AG20443 (cell line): ENCODE measurements around the gene WASF3.

Experiments used
- DNase-seq: peaks from one replicate; pipeline ENCODE4 v3.0.0; 2012; ENCODE audit warnings: low spot score, mixed read lengths

Gene WASF3

DNA sequence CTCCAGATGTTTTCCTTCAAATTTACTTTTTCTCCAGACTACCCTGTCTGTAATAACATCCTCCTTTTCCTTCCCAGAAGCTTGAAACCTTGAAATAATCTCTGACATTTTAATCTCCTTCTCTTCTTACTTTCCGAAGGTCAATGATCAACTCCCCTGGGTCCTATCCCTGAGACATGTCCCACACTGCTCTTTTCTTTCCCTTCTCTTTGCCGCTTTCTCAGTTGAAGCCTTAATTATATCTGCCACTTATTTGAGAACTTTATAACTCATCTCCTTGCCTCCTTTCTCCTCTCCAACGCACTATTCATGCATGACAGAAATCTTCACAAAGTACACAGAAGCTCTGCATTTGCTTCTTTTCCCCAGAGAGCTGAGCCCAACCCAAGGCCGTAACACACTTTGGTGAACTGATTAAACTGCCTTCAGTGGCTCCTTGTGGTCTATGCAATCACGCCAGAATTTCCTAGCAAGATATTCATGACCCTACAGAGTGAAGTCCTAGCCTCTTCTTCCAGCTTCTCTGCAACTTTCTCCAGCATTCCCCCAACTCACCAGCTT is 9.2 kb upstream of the WASF3 start:
- no peak for DNase-seq

DNA sequence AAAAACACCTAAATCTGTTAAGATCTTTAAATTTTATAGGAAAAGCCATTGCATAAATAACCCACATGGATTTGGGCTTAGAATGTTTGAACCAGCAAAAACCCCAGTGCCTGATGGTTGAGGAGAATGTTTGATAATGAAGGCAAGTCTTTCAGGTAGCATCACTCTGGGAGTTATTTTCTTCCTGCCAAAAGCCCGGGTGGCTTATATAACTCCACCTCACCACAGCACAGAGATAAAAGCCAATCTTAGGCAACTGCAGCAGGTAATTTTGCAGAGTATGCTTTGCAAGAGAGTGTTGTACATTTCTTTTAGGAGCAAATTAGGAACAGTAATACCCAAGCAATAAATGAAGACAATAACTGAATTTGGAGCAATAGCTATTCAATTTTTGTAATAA is 7.8 kb upstream of the WASF3 start:
- DNase-seq = no peak

DNA sequence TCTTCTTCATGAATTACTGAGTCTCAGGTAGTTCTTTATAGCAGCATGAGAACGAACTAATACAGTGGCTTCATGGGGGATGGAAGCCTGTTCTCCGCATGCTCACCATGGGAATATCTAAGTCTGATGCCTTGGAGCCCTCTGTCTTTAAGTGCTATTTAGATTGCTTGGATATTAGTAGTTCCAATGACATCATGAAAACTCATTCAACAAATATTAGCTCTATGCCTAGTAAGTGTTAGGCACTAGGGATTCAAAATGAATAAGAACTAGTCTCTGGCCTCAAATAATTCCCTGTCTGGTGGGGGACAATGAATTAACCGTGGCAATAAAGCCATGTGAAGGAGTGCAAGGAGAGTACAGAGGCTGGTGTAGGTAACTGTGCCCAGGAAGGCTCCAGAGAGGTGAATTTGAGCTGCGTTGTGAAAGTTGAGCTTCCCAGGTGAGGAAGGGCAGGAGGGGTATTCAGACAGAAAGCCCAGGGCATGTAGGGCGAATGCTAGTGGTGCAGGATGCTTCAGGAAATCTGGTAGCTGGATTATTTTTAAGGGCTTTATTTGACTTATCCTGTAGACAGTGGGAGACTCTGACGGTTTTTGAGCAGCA is 6.1 kb upstream of the WASF3 start:
- no peak for DNase-seq

DNA sequence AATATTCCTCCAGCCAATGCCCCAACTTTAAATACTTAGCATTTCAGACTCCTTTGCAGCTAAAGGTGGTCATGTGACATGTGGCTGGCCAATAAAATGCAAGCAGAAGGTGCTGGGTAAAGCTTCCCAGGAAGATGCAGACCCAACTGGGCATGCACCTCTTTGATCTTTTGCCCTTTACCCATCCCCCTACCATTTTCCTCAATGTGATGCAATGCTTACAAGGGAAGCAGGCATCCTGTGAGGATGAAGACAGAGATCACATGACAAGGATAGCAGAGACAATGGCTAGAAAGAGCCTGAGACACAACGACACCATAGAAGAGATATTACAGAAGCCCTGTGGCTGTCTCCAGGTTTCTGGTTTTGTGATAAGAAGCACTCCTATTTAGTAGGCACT is 2.1 kb upstream of the WASF3 start:
- DNase-seq = no peak

DNA sequence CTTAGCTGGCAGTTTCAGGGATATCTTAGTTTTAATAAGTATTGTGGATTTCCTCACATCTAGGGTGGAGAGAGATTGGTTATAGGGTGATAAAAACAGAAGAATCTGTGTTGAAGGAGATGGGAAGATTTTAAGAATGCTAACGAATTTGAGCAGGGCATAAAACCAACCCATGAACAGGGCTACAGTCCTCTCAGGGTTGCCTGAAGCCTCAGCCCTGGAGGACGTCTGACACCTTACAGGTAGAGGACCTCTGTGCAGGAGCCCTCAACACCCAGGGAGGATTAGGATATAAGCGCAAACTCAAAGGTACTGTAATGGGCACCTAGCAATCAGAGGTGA is 461 bp upstream of the WASF3 start:
- no peak for DNase-seq

DNA sequence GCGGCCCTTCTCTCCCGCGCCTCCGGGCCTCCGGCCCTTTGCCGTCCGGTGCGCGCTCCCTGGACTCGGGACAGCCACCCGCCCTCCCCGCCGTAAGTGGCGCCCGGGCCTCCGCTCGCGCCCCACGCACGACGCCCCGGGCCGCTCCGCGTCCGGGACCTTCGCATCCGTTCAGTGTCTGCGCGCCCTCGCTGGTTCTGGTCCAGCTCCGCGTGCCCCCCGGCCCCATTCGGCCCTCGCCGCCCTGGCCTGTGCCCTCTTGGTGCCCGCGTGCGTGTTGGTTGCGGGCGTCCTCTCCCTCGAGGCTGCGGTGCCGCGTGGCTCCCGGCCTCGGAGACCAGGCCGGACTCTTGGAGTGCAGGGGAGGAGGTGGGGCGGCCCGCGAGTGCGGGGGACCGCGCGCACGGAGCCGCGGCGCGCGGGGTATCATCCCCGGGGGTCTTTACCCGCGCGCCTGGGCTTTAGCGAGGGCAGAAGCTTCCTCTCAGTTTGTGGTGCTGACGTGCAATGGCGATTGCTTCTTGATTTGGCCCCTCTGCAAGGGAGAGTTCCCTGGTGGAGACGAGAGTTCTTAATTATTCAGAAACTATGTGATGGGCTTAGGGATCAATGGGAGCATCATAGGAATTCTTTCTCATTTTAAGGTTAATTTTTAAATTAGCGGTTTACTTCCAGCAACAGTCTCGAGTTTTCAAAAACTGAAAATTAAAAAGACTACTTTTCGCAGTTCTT is 757 bp downstream of the WASF3 start:
- DNase-seq = peak; percentile 40

DNA sequence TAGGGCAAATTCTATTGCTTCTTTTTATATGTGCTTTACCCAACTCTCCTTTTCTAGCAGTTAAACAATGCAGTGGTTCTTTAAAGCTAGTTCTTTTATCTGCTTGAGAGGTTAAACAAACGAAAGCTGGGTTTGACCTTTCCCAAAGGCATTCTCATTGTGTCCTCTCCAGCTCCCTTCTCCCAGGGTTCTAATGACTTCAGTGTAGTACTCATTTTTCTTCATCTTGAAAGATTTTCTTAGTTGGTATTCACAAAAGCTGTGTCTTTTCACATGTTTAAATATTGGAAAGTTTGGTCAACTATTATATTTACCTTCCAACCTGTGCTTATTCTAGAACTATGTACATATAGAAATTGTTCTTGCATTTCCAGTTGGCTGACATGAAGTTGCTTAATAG is 1.5 kb downstream of the WASF3 start:
- no peak for DNase-seq

DNA sequence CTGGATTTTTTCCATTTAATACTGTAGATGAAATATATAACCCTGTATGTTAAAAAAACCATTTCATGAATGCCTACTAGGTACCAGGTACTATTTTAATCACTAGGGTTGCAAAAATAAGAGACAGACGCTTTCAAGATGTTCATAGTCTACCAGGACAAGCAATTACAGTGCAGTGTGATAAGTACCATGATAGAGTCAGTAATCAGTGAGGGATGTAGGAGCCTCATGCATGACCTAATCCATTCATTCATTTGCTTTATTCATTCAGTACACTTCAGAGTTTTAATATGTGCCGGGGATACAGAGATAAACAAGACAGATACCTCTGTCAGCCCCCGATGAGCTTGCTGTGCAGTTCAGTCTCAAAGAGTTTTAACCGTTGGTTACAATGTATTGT is 3.0 kb downstream of the WASF3 start:
- DNase-seq = no peak

DNA sequence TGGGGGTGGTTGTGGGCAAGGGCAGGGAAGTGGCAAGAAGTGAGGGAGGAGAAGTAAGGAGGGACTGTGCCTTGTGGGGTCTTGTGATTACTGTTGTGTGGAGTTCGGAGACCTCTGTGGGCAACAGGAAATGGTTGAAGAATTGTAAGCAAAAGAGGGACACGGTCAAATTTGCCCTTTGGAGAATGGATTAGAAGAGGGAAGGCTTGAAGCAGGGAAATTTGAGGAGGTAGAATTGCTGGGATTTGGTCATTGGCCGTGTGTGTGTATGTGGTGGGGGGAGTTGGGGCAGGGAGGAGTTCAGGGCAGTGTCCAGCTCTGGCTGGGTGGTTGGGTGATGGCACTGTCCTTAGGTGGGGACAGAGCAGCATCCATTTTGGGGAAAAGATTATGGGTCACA is 3.6 kb downstream of the WASF3 start:
- DNase-seq = no peak

DNA sequence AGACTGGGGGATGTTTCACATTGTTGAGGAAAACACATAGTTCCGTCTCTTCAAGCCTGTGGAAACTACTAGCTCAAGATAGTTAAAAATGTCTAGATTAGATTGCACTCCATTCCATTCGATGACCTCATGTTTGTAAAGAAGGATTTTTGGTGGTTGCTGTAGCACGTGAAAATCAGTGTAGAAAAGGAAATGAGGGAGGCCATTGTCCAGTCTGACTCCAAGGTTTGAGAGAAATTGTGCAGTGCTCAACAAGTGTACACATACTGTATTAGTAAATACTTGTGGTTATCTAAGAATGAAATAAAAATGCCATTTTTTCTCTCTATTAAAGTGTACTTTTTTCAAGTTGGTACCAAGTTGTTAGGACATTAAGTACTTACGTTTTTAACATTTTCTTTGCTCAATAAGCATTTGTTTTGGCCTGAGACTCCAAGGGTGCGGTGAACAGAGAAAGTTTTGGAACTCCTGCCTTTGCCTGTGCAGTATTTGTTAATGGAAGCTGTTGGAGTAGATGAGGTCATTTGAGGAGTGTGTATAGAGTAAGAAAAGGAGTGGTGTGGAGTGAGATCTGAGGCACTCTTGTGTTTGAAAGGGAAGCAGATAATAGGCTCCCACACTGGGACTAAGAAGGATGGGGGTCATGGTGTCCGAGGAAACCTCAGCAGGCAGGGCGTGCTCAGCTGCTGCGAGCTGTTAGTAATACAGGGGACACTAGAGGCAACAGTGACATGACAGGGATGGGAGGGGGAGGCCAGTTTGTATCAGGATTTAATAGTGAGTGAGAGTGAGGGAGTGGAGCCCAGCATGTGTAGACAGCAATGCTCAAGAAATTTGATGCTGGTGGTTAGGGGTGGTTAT is 4.4 kb downstream of the WASF3 start:
- peak; percentile 66 for DNase-seq

DNA sequence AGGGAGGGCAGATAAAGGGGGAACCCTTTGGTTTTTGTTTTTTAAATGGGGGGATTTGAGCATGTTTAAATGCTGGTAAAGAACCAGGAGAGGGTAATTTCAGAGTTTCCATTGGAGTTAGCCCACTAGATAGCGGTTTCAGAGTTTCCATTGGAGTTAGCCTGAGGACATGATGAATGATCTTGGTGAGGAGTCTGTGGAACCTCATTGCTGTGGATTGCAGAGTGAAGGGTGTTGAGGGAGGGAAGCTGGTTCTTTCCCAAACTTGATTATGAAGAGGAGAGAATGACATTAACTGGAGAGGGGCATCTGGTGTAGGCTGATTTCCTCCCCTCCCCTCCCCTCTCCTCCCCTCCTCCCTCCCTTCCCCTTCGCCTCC is 5.0 kb downstream of the WASF3 start:
- DNase-seq = peak; percentile 14

DNA sequence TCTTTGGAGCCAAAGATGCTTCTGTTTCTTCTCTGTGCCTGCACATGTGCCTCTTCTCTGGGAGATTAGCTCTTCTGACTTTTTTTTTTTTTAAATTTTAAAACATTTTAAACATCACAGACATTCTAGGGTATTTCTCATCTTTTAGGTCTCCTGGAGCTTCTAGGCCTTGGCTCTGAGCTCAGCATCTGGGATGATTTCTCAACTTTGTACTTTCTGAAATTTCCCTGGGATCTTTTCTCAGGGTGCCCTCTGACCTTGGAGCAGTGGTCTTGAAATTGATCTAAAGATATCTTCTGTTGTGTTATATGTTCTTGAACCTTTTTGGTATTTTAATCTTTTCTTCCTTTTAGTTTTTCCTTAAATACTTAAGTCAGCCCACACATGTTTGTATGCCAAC is 6.2 kb downstream of the WASF3 start:
- no peak for DNase-seq

DNA sequence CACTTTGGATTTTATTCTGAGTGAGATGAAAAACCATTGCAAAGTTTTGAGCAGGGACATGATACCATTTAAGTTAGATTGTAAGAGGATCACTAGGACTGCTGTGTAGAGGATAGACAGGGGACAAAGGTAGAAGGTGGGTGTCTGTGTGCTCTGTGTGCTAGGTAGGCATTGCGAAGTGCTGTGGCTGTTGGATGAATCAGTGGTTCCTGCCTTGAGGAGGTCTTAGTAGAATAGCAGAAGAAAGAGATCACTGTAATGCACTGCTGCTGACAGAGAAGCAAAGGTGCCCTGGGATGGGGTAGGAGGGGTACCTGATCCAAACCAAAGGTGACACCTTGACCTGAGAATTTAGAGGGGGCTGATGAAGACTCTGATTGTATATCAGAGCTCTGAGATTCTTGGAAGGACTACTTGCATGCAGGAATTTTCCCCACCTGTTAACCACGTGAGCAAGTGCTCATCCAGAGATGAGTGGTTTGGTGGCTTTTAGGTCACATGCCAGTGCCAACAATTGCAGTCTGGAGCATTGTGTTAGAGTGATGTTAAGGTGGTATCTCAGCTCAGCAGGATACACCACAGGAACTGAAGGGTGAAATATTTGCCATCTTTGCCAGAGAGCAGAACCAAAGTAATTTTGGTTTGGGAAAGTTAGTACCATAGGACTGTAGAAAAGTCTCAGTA is 10.8 kb downstream of the WASF3 start:
- no peak for DNase-seq

DNA sequence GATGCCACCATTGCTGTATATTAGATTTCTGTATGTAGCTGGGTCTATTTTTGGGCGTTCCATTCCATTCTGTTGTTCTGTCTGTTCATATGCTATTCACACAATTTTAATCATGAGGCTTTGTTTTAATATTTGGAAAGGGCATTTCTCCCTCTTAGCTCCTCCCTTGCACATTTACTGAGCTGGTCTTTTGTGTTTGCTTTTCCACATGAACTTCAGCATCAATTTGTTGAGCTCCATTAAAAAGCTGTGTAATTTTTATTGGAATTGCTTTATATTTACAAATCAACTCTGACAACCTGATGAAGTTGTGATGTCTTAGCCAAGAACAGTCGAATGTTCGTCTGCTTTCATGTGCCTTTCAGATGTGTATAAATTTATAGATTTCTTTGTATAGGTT is 14.0 kb downstream of the WASF3 start:
- no peak for DNase-seq

DNA sequence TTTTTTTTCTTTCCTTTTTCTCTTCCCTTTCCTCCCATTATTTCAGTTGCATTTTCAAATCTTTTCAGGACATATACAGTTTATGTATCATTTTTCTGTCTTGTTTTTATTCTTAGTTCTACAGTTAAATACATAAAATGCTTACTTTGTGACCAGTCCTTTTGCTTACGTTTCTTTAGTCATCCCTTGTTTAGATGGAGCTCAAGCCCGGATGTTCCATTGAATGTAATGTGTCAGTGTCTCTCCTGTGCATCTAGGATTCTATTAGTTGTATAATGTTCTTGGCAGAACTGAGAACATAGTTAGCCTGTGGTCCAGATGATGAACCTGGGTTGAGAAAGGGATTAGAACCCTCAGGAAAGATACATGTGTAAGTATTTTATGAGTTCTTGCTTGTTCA is 17.8 kb downstream of the WASF3 start:
- no peak for DNase-seq

DNA sequence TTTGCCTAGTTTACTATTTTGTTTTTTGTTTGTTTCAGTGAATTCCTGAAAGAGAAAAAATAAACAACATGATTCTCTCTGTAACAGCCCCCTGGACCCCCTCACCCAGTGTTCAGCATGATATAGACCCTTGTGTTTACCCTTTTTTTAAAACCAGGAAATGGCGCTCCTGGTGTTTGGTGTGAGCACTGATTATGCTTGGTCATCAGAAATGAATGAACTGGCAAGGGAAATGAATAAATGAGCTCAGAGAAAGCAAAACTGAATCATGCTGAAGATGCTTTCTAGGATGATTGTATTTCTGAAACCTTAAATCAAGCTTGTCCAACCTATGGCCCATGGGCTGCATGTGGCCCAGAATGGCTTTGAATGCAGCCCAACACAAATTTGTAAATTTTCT is 22.1 kb downstream of the WASF3 start:
- DNase-seq = no peak

DNA sequence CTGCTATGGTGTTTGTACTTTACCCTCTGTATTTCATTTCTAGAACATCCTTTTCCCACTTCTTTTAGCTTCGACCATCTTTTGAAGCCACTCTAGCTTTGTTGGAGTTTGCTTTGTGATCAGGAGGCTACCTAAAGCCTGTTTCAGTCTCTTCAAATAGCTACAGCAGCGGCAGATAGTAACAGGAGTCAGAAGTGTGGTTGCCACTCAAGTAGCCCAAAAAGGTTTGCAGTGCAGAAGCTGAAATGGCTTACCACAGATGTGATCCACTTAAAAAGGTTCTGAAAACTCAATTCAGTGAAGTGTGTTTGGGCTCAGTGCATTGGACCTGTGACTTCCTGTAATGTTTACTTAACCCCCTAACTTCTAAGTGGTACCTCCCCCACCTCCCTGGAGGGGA is 26.2 kb downstream of the WASF3 start:
- DNase-seq = no peak

DNA sequence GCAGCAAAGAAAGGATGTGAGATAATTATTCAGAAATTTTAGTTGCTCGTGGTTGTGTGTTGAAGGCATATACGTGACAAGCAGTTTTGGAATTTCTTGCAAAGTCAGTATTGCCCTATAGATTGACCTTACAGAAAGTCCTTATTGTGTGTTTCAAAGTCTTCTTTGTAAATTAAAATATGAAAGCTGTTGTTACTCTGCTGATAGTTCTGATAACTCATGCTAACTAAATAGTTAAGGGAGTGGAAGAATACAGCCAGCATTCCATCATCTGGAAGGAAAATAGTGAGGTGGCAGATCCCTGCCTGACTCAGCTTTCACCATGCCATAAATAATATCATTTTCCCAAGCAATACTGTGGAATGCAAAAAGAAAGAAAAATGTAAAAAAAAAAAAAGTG is 27.2 kb downstream of the WASF3 start:
- peak; percentile 76 for DNase-seq

DNA sequence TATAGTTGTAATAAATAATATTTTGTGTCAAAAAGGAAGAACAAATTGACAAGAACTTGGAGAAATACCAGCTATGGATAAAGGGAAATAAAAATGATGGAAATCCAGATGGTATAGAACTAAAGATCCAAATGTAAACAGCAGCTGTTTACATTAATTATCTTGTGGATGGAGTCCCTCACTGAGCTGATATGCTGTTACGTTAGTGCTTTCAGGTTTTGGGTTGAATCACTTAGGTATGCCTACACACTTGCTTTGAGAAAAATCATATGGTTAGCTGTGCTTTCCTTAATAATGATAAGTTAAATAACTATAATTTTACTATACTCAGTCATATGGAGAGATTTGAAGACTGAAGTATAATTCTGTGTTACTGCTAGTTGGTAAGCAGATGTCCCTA is 27.7 kb downstream of the WASF3 start:
- no peak for DNase-seq

DNA sequence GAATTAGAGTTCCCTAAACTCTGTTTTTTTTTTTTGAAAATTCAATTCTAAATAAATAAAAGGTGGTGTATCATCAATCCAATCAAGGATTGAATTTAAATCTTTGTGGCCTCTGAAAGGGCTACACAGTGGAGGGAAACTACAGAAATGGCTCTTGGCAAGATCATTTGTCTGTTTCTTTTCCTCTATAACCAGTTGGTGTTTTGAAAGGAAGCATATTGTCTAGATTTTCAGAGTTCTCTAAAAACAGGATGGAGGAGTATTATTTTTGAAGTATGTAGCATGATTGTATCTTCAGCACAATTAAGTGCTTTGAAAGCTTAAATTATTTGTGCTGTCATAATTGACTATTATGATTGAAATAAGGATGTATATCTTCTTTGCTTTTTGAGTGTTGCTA is 29.8 kb downstream of the WASF3 start:
- no peak for DNase-seq

DNA sequence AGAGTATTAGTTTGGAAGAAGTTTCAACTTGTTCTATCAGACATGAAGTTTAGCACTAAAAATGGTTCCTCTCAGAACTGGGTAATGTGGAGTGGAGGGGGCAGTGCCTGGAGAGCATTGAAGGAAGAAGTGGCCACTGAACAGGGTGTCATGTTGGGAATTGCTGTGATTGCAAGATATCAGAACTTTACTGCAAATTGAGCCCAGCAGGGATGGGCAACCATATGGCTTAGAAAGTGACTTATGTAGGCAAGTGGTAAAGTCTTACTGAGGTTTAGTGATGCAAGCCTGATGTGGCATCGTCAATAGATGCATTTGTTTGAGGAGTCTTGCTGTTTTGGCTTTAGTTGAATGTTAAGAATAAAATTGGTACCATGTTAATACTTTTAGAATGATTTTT is 31.7 kb downstream of the WASF3 start:
- no peak for DNase-seq

DNA sequence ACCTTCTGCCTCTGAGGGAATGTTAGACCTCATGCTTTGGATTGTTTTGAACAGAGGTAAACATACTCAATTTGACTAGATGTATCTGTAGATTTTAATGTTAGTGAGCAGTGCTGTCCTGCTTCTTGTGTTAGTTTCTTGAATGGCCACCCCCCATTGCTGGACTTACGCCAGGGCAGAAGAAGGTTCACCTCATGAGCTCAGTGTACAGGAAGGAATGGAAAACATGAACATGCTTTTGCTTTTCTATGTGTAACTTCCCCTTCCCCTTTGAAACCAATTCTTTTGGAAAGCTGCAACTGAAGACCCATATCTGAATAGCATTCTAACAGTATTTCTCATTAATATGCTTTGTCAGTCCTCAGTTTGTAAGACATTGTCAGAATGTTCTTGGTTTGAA is 32.3 kb downstream of the WASF3 start:
- DNase-seq = no peak

DNA sequence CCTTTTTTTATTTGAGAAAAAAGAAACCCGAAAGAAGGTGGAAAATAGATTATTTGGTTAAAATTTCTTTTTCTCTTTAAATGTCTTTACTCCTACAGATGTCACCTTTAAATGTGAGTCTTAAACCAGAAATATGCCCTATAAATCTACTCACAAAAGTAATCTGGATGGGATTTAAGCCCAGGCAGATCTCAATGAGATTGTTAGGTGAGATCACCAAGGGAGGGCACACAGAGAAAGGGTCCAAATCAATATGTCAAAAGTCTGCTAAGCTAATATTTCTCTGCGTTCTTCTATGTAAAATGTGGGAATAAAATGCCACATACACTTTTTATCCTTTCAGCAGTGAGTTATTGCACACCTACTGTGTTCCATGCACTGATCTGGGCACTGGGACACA is 32.9 kb downstream of the WASF3 start:
- no peak for DNase-seq
